ENCODE data around the gene MSANTD7. TPM values are rescaled to one million over a fixed set of nuclear protein-coding genes. Genes with fewer than 3 reads are reported as not detected.

Gene MSANTD7
- total RNA-seq, 2 experiments from 2014 or later = 26.2 to 26.9 TPM

- Histone ChIP-seq H3K4me1 (ENCODE audit: insufficient read depth, low read length) (no peaks in the 10 kb centered on the region), H3K36me3 (ENCODE audit: insufficient read depth, low read length) (no peaks in the 10 kb centered on the region), H3K27me3 (ENCODE audit: control insufficient read depth in 1 of 2, insufficient read depth in 2 of 2, low read length in 2 of 2) (no peaks in the 10 kb centered on the region), H3K27ac (ENCODE audit: low read depth in 1 of 2, low read length in 2 of 2) (no peak overlapping the region), H3K9me3 (ENCODE audit: control insufficient read depth in 1 of 2, insufficient read depth in 1 of 2, low read length in 2 of 2) (no peaks in the 10 kb centered on the region), H3K4me3 (ENCODE audit: low read length) (no peak overlapping the region)
- ChIA-PET CTCF (no interaction called here), POLR2A (no interaction called here)
- Mint-ChIP-seq H3K27ac (no peak overlapping the region), H3K36me3 (ENCODE audit: low read depth) (no peaks in the 10 kb centered on the region), H3K4me1 (ENCODE audit: low read depth) (no peaks in the 10 kb centered on the region), H3K4me3 (no peak overlapping the region), H3K27me3 (no peaks in the 10 kb centered on the region), H3K9me3 (no peaks in the 10 kb centered on the region)
- ATAC-seq (ENCODE audit: poor library complexity) = no peak
- intact Hi-C loops (cut with DNase I, micrococcal nuclease) = no loop called here
- no peak for TF ChIP-seq CTCF (IDR thresholded peaks at IDR 0.05)
- peak in 1 of 14 experiments; percentile 11 for DNase-seq
Observed at GRCh38 chr10:14801723-14802122, 36.4 kb upstream of the MSANTD7 start.

- POLR2A ChIA-PET = no interaction called here
- TF ChIP-seq CTCF (IDR thresholded peaks at IDR 0.05) = no peak
- no peak for ATAC-seq (ENCODE audit: poor library complexity)
- intact Hi-C loops (cut with DNase I, micrococcal nuclease) = no loop called here
- no peaks in the 10 kb centered on the region for H3K36me3 Mint-ChIP-seq (ENCODE audit: low read depth)
- no peaks in the 10 kb centered on the region for H3K4me1 ChIP-seq (ENCODE audit: insufficient read depth, low read length)
- H3K36me3 ChIP-seq (ENCODE audit: insufficient read depth, low read length) = no peaks in the 10 kb centered on the region
- no peaks in the 10 kb centered on the region for H3K9me3 ChIP-seq (ENCODE audit: control insufficient read depth in 1 of 2, insufficient read depth in 1 of 2, low read length in 2 of 2)
- H3K9me3 Mint-ChIP-seq = no peaks in the 10 kb centered on the region
- H3K27me3 Mint-ChIP-seq = no peaks in the 10 kb centered on the region
- no peak overlapping the region for H3K4me3 Mint-ChIP-seq
- no peaks in the 10 kb centered on the region for H3K4me1 Mint-ChIP-seq (ENCODE audit: low read depth)
- H3K27ac ChIP-seq (ENCODE audit: low read depth in 1 of 2, low read length in 2 of 2) = no peak overlapping the region
- H3K27ac Mint-ChIP-seq = no peak overlapping the region
- CTCF ChIA-PET = no interaction called here
- no peak for DNase-seq
- no peaks in the 10 kb centered on the region for H3K27me3 ChIP-seq (ENCODE audit: control insufficient read depth in 1 of 2, insufficient read depth in 2 of 2, low read length in 2 of 2)
- H3K4me3 ChIP-seq (ENCODE audit: low read length) = no peak overlapping the region
Observed at GRCh38 chr10:14803827-14804226, 34.3 kb upstream of the MSANTD7 start.

GRCh38 chr10:14806318-14806717, 31.8 kb upstream of the MSANTD7 start:
- H3K4me3 Mint-ChIP-seq = no peak overlapping the region
- H3K27me3 Mint-ChIP-seq = no peaks in the 10 kb centered on the region
- intact Hi-C loops (cut with DNase I, micrococcal nuclease) = no loop called here
- TF ChIP-seq CTCF (IDR thresholded peaks at IDR 0.05) = no peak
- H3K9me3 ChIP-seq (ENCODE audit: control insufficient read depth in 1 of 2, insufficient read depth in 1 of 2, low read length in 2 of 2) = no peaks in the 10 kb centered on the region
- no peaks in the 10 kb centered on the region for H3K36me3 Mint-ChIP-seq (ENCODE audit: low read depth)
- no peak for DNase-seq
- H3K36me3 ChIP-seq (ENCODE audit: insufficient read depth, low read length) = no peaks in the 10 kb centered on the region
- no peak overlapping the region for H3K27ac ChIP-seq (ENCODE audit: low read depth in 1 of 2, low read length in 2 of 2)
- ChIA-PET CTCF (no interaction called here), POLR2A (no interaction called here)
- H3K9me3 Mint-ChIP-seq = no peaks in the 10 kb centered on the region
- no peak overlapping the region for H3K27ac Mint-ChIP-seq
- ATAC-seq (ENCODE audit: poor library complexity) = no peak
- no peaks in the 10 kb centered on the region for H3K27me3 ChIP-seq (ENCODE audit: control insufficient read depth in 1 of 2, insufficient read depth in 2 of 2, low read length in 2 of 2)
- H3K4me1 Mint-ChIP-seq (ENCODE audit: low read depth) = peaks cover under 1% of the 10 kb centered on the region
- no peaks in the 10 kb centered on the region for H3K4me1 ChIP-seq (ENCODE audit: insufficient read depth, low read length)
- H3K4me3 ChIP-seq (ENCODE audit: low read length) = no peak overlapping the region

Measured in CD4-positive, alpha-beta T cell (primary cell).